Epithelial cell of esophagus (primary cell): ENCODE data around the gene ZNF214.
"Not testable (repeated sequence)": the region's sequence is repeated elsewhere in the genome, so short reads cannot be mapped to it uniquely, and the experiment has no call there.

ENCODE experiments used
- DNase-seq: peaks from one replicate; pipeline ENCODE4 v3.0.0; 2010; ENCODE audit warnings: low read depth
- H3K4me3 ChIP-seq: 2 replicates; pipeline ENCODE4 v1.5.1; 2011; ENCODE audit warnings: mild to moderate bottlenecking, low read length, control low read depth
- CTCF ChIP-seq: IDR thresholded peaks from 2 replicates; pipeline ENCODE4 v1.5.1; 2011; ENCODE audit warnings: low read depth, mild to moderate bottlenecking, low read length, control low read depth, inconsistent platforms; ENCODE audit not compliant: insufficient read depth; ENCODE audit errors: missing control alignments

Gene ZNF214

GRCh38 chr11:6962141-6962540 lies 58.0 kb downstream of the ZNF214 start:
- no peak for DNase-seq

DNA sequence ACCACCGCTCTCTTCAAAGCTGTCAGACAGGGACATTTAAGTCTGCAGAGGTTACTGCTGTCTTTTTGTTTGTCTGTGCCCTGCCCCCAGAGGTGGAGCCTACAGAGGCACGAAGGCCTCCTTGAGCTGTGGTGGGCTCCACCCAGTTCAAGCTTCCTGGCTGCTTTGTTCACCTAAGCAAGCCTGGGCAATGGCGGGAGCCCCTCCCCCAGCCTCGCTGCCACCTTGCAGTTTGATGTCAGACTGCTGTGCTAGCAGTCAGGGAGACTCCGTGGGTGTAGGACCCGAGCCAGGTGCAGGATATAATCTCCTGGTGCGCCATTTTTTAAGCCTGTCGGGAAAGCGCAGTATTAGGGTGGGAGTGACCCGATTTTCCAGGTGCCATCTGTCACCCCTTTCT lies 65.9 kb downstream of the ZNF214 start:
- not testable (repeated sequence) for DNase-seq, H3K4me3 ChIP-seq

More at GRCh38 chr11:6962141-6962540, 58.0 kb downstream of the ZNF214 start:
- no peak for TF ChIP-seq CTCF
- H3K4me3 ChIP-seq = no peak overlapping the region
